GM19035 (cell line): Measurements from ENCODE around the gene FBP1.
"Not testable (repeated sequence)": the region's sequence is repeated elsewhere in the genome, so short reads cannot be mapped to it uniquely, and the experiment has no call there.

Experiments
- ATAC-seq: cut with Tn5 transposase; IDR thresholded peaks from one replicate; pipeline ENCODE4 v1.9.1; 2021; ENCODE audit not compliant: unreplicated experiment

The FBP1 gene

GRCh38 chr9:94623253-94623652 lies 16.1 kb downstream of the FBP1 start:
- no peak for ATAC-seq

GRCh38 chr9:94622087-94622800 lies 17.1 kb downstream of the FBP1 start:
- ATAC-seq: no peak

GRCh38 chr9:94619026-94619425 lies 20.3 kb downstream of the FBP1 start:
- no peak for ATAC-seq

GRCh38 chr9:94613003-94613402 lies 26.3 kb downstream of the FBP1 start:
- ATAC-seq: no peak

GRCh38 chr9:94612071-94612470 lies 27.2 kb downstream of the FBP1 start:
- no peak for ATAC-seq

- no peak for ATAC-seq
These were observed 27.7 kb downstream of the FBP1 start for GRCh38 chr9:94611638-94612068.

GRCh38 chr9:94610181-94610606 lies 29.1 kb downstream of the FBP1 start:
- no peak for ATAC-seq

- no peak for ATAC-seq
These were observed 32.0 kb downstream of the FBP1 start for GRCh38 chr9:94607423-94607691.

GRCh38 chr9:94606646-94607422 lies 32.5 kb downstream of the FBP1 start:
- ATAC-seq: no peak

GRCh38 chr9:94603259-94604160 lies 35.8 kb downstream of the FBP1 start:
- ATAC-seq: no peak

GRCh38 chr9:94602666-94603065 lies 36.7 kb downstream of the FBP1 start:
- no peak for ATAC-seq

GRCh38 chr9:94600715-94601114 lies 38.6 kb downstream of the FBP1 start:
- no peak for ATAC-seq

- ATAC-seq: no peak
These were observed 39.1 kb downstream of the FBP1 start for GRCh38 chr9:94600258-94600657.

GRCh38 chr9:94599102-94599501 lies 40.2 kb downstream of the FBP1 start:
- ATAC-seq: no peak

GRCh38 chr9:94593459-94594345 lies 45.6 kb downstream of the FBP1 start, which contains the start of gene FBP2:
Gene FBP2 (minus strand): TSS chr9:94593824. CDS start chr9:94593726, 98 bp downstream.
- ATAC-seq: no peak

GRCh38 chr9:94592683-94593082 lies 46.6 kb downstream of the FBP1 start:
- ATAC-seq: not testable (repeated sequence)

- no peak for ATAC-seq
These were observed 47.4 kb downstream of the FBP1 start for GRCh38 chr9:94591876-94592275.

GRCh38 chr9:94591046-94591545 lies 48.2 kb downstream of the FBP1 start:
- not testable (repeated sequence) for ATAC-seq

- no peak for ATAC-seq
These were observed 50.6 kb downstream of the FBP1 start for GRCh38 chr9:94588681-94589080.

- ATAC-seq: no peak
These were observed 52.5 kb downstream of the FBP1 start for GRCh38 chr9:94586814-94587213.
